ENCODE measurements around the gene PLS3. TPM values are rescaled to one million over a fixed set of nuclear protein-coding genes. Genes with fewer than 3 reads are reported as not detected.
"Not testable (repeated sequence)": the region's sequence is repeated elsewhere in the genome, so short reads cannot be mapped to it uniquely, and the experiment has no call there.

The PLS3 gene
- total and polyA plus RNA-seq, 9 of the 15 experiments (the other 6 are each of a cell fraction or from before 2014, with no cell fraction given): 0.03 to 0.42 (median 0.03) TPM; not detected in 4

DNA sequence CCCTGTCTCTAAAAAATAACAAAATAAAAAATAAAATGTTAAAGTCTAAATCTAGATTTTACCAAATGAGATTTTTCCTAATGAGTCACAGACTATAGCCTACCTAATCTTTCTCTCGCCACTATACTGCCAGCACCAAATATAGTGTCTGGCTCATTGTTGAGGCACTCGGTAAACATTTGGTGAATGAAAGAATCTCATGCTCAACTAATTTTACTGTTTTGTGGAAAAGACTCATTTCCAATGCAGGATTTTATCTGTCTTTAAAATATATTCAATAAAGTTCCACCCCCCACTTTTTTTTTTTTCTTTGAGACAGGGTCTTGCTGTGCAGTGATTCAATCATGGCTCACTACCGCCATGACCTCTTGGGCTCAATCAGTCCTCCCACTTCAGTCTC lies 71.5 kb downstream of the PLS3 start:
- H3K9me3 ChIP-seq (replicated peaks; ENCODE audit: control insufficient read depth, insufficient read depth, low read depth, low read length): no peaks in the 10 kb centered on the region
- no peaks in the 10 kb centered on the region for H3K36me3 ChIP-seq (ENCODE audit: control insufficient read depth, insufficient read depth, low read length)
- no peaks in the 10 kb centered on the region for H4K20me1 ChIP-seq (replicated peaks; ENCODE audit: control insufficient read depth, insufficient read depth, low read length)
- no peaks in the 10 kb centered on the region for H3K4me1 ChIP-seq (replicated peaks in 1 of 2; ENCODE audit: control insufficient read depth in 2 of 2, insufficient read depth in 2 of 2, low read length in 2 of 2)
- H3K79me2 ChIP-seq (ENCODE audit: control insufficient read depth, insufficient read depth, low read length): no peaks in the 10 kb centered on the region
- H3K9ac ChIP-seq (ENCODE audit: insufficient read depth in 1 of 2, low read depth in 2 of 2, low read length in 2 of 2): no peak overlapping the region
- in situ Hi-C loops (cut with MboI) (loop anchor here (10.0 kb wide), 1 partner anchor 288 kb away; no protein-coding TSS in a partner anchor), intact Hi-C loops (cut with micrococcal nuclease) (no loop called here)
- H3K4me2 ChIP-seq (ENCODE audit: insufficient read depth, low read length): no peak overlapping the region
- no peak overlapping the region for H2AFZ ChIP-seq (ENCODE audit: low read depth, low read length)
- no peak overlapping the region for H3K27ac ChIP-seq (ENCODE audit: extremely low read depth, low read depth, low read length)
- H3K9me1 ChIP-seq (ENCODE audit: control insufficient read depth, insufficient read depth, low read length): no peaks in the 10 kb centered on the region
- POLR2A ChIA-PET: no interaction called here
- TF ChIP-seq KDM5B (IDR thresholded peaks at IDR 0.05; ENCODE audit: insufficient replicate concordance, low read depth, low read length): no peak
- TF ChIP-seq ZNF699 (CRISPR knock-in tag; IDR thresholded peaks at IDR 0.05; ENCODE audit: insufficient replicate concordance): no peak
- no peak for TF ChIP-seq PML (IDR thresholded peaks at IDR 0.05; ENCODE audit: low read length)
- TF ChIP-seq BRCA1 (IDR thresholded peaks at IDR 0.05): no peak
- TF ChIP-seq BRCA1 (CRISPR knock-in tag; IDR thresholded peaks at IDR 0.05): no peak
- no peak for TF ChIP-seq RBM22 (IDR thresholded peaks at IDR 0.05; ENCODE audit: low read depth, low read length, poor library complexity, severe bottlenecking)
- no peak for TF ChIP-seq LCOR (CRISPR knock-in tag; IDR thresholded peaks at IDR 0.05)
- TF ChIP-seq SRSF3 (IDR thresholded peaks at IDR 0.05; ENCODE audit: insufficient read depth, low read length): no peak
- no peak for TF ChIP-seq ZKSCAN3 (CRISPR knock-in tag; IDR thresholded peaks at IDR 0.05)
- no peak for TF ChIP-seq ARNT (IDR thresholded peaks at IDR 0.05)
- no peak for TF ChIP-seq YY1 (IDR thresholded peaks at IDR 0.05; ENCODE audit: borderline replicate concordance in 1 of 3, control insufficient read depth in 1 of 3, extremely low read depth in 1 of 3, insufficient read depth in 3 of 3, insufficient read length in 1 of 3, insufficient replicate concordance in 2 of 3, low read depth in 1 of 3, low read length in 2 of 3)
- no peak for TF ChIP-seq NR3C1 (CRISPR knock-in tag; IDR thresholded peaks at IDR 0.05)
- TF ChIP-seq POLR2G (IDR thresholded peaks at IDR 0.05; ENCODE audit: low read depth, low read length): no peak
- TF ChIP-seq FOXA1 (IDR thresholded peaks at IDR 0.05; ENCODE audit: borderline replicate concordance): no peak
- TF ChIP-seq YBX1 (IDR thresholded peaks at IDR 0.05): no peak
- FAIRE-seq: no peak
- no peaks in the 10 kb centered on the region for H3K27me3 ChIP-seq (ENCODE audit: control insufficient read depth in 2 of 2, insufficient read depth in 2 of 2, low read length in 2 of 2)
- no TSS peak for BruUV-seq (replicated peaks)
- H3K4me3 ChIP-seq: no peak overlapping the region
- CTCF ChIA-PET (ENCODE audit: low intra/inter-chr PET ratio): no interaction called here
- DNase-seq (ENCODE audit: extremely low read depth in 1 of 4, low spot score in 3 of 4): no peak
- 5% methylated on average over 3 of the region's 3 CpGs for WGBS (ENCODE audit: insufficient coverage, low coverage, missing lambda C conversion rate)
- ATAC-seq: no peak

DNA sequence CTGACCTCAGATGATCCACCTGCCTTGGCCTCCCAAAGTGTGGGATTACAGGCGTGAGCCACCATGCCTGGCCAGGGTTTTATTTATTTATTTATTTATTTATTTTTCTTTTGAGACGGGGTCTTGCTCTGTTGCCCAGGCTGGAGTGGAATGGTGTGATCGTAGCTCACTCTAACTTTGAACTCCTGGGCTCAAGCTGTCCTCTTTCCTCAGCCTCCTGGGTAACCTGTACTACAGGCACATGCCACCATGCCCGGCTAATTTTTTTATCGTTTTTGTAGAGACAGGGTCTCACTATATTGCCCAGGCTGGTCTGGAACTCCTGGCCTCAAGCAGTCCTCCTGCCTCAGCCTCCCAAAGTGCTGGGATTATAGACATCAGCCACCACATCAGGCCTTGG lies 72.4 kb downstream of the PLS3 start:
- H3K9me3 ChIP-seq (replicated peaks; ENCODE audit: control insufficient read depth, insufficient read depth, low read depth, low read length); H3K4me2 ChIP-seq (ENCODE audit: insufficient read depth, low read length); H4K20me1 ChIP-seq (replicated peaks; ENCODE audit: control insufficient read depth, insufficient read depth, low read length); H2AFZ ChIP-seq (ENCODE audit: low read depth, low read length); H3K27me3 ChIP-seq (ENCODE audit: control insufficient read depth in 2 of 2, insufficient read depth in 2 of 2, low read length in 2 of 2); ATAC-seq; H3K27ac ChIP-seq (ENCODE audit: extremely low read depth, low read depth, low read length); BruUV-seq (replicated peaks); H3K36me3 ChIP-seq (ENCODE audit: control insufficient read depth, insufficient read depth, low read length); H3K9me1 ChIP-seq (ENCODE audit: control insufficient read depth, insufficient read depth, low read length); H3K4me3 ChIP-seq; POLR2A ChIA-PET; CTCF ChIA-PET (ENCODE audit: low intra/inter-chr PET ratio); H3K4me1 ChIP-seq (replicated peaks in 1 of 2; ENCODE audit: control insufficient read depth in 2 of 2, insufficient read depth in 2 of 2, low read length in 2 of 2); H3K79me2 ChIP-seq (ENCODE audit: control insufficient read depth, insufficient read depth, low read length); DNase-seq (ENCODE audit: extremely low read depth in 1 of 4, low spot score in 3 of 4); H3K9ac ChIP-seq (ENCODE audit: insufficient read depth in 1 of 2, low read depth in 2 of 2, low read length in 2 of 2); FAIRE-seq; intact Hi-C loops (cut with micrococcal nuclease): not testable (repeated sequence)
- 0% methylated on average over 5 of the region's 5 CpGs for WGBS (ENCODE audit: insufficient coverage, low coverage, missing lambda C conversion rate)
- in situ Hi-C loops (cut with MboI): loop anchor here (10.0 kb wide), 1 partner anchor 289 kb away; no protein-coding TSS in a partner anchor
